ENCODE measurements around the gene PTPRM. TPM values are rescaled to one million over a fixed set of nuclear protein-coding genes. Genes with fewer than 3 reads are reported as not detected.

The PTPRM gene
- total RNA-seq, 1 experiment from 2014 or later = 6.2 TPM

DNA sequence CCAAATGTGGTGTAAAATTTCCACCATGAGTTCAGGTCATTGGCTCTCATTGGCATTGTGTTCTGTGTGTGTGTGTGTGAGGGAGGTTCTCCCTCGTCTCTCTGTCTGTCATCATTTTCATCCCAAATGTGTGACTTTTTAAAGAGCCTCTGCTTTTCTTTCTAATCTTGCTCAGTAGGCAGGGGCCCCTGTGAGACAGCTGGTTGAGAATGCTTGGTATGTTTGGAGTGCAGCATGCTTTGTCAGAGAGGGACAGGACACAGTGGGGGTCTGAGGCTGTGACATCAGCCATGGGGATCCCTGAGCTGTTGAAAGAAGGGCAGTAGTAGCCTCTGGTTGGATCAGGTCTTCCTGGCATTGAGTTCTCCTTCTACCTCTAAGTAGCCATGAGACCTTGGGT is 10.6 kb downstream of the PTPRM start:
- no peak overlapping the region for H2BK5ac ChIP-seq (ENCODE audit: insufficient read length, low read length)
- H2AK5ac ChIP-seq (ENCODE audit: insufficient read length, low read length) = no peak overlapping the region
- no peak overlapping the region for H3K56ac ChIP-seq (ENCODE audit: insufficient read length, low read depth, low read length)
- H3K18ac ChIP-seq (ENCODE audit: insufficient read length, low read depth, low read length) = no peak overlapping the region
- H3K4me1 ChIP-seq (ENCODE audit: insufficient read depth, low read length) = peaks cover 2% of the 10 kb centered on the region; the same call in 1 of the 2 replicates
- no peak overlapping the region for H3K4ac ChIP-seq (ENCODE audit: low read depth, low read length)
- WGBS (ENCODE audit: extremely low coverage, insufficient read length, low lambda C conversion rate) = no CpG with 5 or more reads among the region's 1 CpG
- no peak overlapping the region for H3K23ac ChIP-seq (ENCODE audit: insufficient read length, low read depth, low read length)
- Mint-ChIP-seq H3K27ac (peak overlapping the region; percentile 60 to 98 (median 72)), H3K4me1 (peaks cover 25 to 40% of the 10 kb centered on the region in 2 experiments), H3K36me3 (ENCODE audit: insufficient read depth in 1 of 3, low read depth in 3 of 3) (peaks cover 0 to 4% (median 2%) of the 10 kb centered on the region in 3 experiments; a peak in 1 of 7 replicates), H3K9me3 (no peaks in the 10 kb centered on the region), H3K27me3 (ENCODE audit: low read depth) (no peaks in the 10 kb centered on the region; the same call in 1 of the 2 replicates), H3K4me3 (peak overlapping the region in 1 of 2 experiments; percentile 28; a peak in 2 of 5 replicates)
- TF ChIP-seq, protein P1, sequence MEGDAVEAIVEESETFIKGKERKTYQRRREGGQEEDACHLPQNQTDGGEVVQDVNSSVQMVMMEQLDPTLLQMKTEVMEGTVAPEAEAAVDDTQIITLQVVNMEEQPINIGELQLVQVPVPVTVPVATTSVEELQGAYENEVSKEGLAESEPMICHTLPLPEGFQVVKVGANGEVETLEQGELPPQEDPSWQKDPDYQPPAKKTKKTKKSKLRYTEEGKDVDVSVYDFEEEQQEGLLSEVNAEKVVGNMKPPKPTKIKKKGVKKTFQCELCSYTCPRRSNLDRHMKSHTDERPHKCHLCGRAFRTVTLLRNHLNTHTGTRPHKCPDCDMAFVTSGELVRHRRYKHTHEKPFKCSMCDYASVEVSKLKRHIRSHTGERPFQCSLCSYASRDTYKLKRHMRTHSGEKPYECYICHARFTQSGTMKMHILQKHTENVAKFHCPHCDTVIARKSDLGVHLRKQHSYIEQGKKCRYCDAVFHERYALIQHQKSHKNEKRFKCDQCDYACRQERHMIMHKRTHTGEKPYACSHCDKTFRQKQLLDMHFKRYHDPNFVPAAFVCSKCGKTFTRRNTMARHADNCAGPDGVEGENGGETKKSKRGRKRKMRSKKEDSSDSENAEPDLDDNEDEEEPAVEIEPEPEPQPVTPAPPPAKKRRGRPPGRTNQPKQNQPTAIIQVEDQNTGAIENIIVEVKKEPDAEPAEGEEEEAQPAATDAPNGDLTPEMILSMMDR (conservative IDR thresholded peaks at IDR 0.05) = no peak
- no peak overlapping the region for H2AFZ ChIP-seq (ENCODE audit: low read length)
- no peak overlapping the region for H3K4me2 ChIP-seq (ENCODE audit: insufficient read depth, insufficient read length, low read length)
- no peaks in the 10 kb centered on the region for H3K9me3 ChIP-seq (ENCODE audit: control insufficient read depth, low read depth, low read length)
- no peaks in the 10 kb centered on the region for H3K27me3 ChIP-seq (ENCODE audit: insufficient read depth, low read length)
- no peak overlapping the region for H3T11ph ChIP-seq (ENCODE audit: low read length)
- no peak overlapping the region for H2BK20ac ChIP-seq (ENCODE audit: low read depth, low read length, poor library complexity, severe bottlenecking)
- no peaks in the 10 kb centered on the region for H3K23me2 ChIP-seq (ENCODE audit: insufficient read length, low read depth, low read length, poor library complexity, severe bottlenecking)
- no peak overlapping the region for H3K14ac ChIP-seq (ENCODE audit: insufficient read depth, low read length)
- no peaks in the 10 kb centered on the region for H3K79me2 ChIP-seq (ENCODE audit: insufficient read depth, low read length)
- no peak overlapping the region for H2BK15ac ChIP-seq (ENCODE audit: low read depth, low read length)
- no peak overlapping the region for H2BK12ac ChIP-seq (ENCODE audit: insufficient read length, low read depth, low read length)
- H2BK120ac ChIP-seq (ENCODE audit: low read depth, low read length, poor library complexity, severe bottlenecking) = no peak overlapping the region
- H4K5ac ChIP-seq (ENCODE audit: insufficient read length, low read depth, low read length) = no peak overlapping the region
- H3K27ac ChIP-seq (ENCODE audit: insufficient read length, low read depth, low read length) = no peak overlapping the region
- no peak overlapping the region for H3K9ac ChIP-seq (ENCODE audit: extremely low read depth, insufficient read length, low read length)
- DNase-seq = peak; percentile 86
- no peaks in the 10 kb centered on the region for H4K20me1 ChIP-seq (ENCODE audit: control insufficient read depth, insufficient read depth, insufficient read length)
- H4K8ac ChIP-seq (replicated peaks; ENCODE audit: insufficient read length, low read depth, low read length) = no peak overlapping the region
- H4K91ac ChIP-seq (ENCODE audit: insufficient read length, low read depth, low read length) = no peak overlapping the region
- no peaks in the 10 kb centered on the region for H3K79me1 ChIP-seq (ENCODE audit: insufficient read depth, low read depth, low read length, poor library complexity, severe bottlenecking)
